IMR-90 (cell line): Measurements from ENCODE around the gene CDK11A. TPM values are rescaled to one million over a fixed set of nuclear protein-coding genes. Genes with fewer than 3 reads are reported as not detected.

Source experiments
- ATAC-seq: fragments of 200-7000 bp; cut with Tn5 transposase; 2 replicates; pipeline ENCODE4 v1.9.1; 2020; ENCODE audit warnings: low read depth, mild to moderate bottlenecking, moderate library complexity
- BruUV-seq: library from RNA; stranded (reverse); fragments of 400-500 nt; replicated peaks from 2 replicates; lab custom pipeline; 2021; lab: Mats Ljungman, UMichigan
- CTCF ChIA-PET: fragments of 300-600 bp; formaldehyde crosslinking; extraction: SDS; loops from one replicate; lab custom pipeline; 2021; ENCODE audit warnings: antibody characterized with exemption; lab: Yijun Ruan, JAX
- POLR2A ChIA-PET: fragments of 300-600 bp; sonication (Branson Sonifier 250); formaldehyde crosslinking; loops from one replicate; lab custom pipeline; 2022; ENCODE audit warnings: antibody characterized with exemption; ENCODE audit not compliant: unreplicated experiment; lab: Charles Lee
- DNase-seq: peaks from one replicate; pipeline ENCODE4 v3.0.0; 2013
- H2AFZ ChIP-seq: replicated peaks from 2 replicates; pipeline ENCODE3; 2013; ENCODE audit warnings: low read length, mild to moderate bottlenecking; ENCODE audit not compliant: poor library complexity
- H2AK5ac ChIP-seq: 2 replicates; pipeline ENCODE4 v1.6.1; 2013; ENCODE audit warnings: low read depth, low read length, inconsistent platforms
- H2AK9ac ChIP-seq: replicated peaks from 2 replicates; pipeline ENCODE3; 2013; ENCODE audit warnings: mild to moderate bottlenecking, low read depth, low read length, moderate library complexity; ENCODE audit not compliant: poor library complexity
- H2BK120ac ChIP-seq: 2 replicates; pipeline ENCODE4 v1.6.1; 2013; ENCODE audit warnings: low read depth, low read length, inconsistent platforms
- H2BK15ac ChIP-seq: 3 replicates; pipeline ENCODE4 v1.6.1; 2013; ENCODE audit warnings: low read depth, low read length, inconsistent platforms
- H2BK20ac ChIP-seq: 2 replicates; pipeline ENCODE4 v1.6.1; 2013; ENCODE audit warnings: low read depth, mild to moderate bottlenecking, inconsistent platforms, low read length, moderate library complexity
- H2BK5ac ChIP-seq: 2 replicates; pipeline ENCODE4 v1.6.1; 2013; ENCODE audit warnings: mild to moderate bottlenecking, low read depth, low read length, inconsistent platforms; ENCODE audit not compliant: poor library complexity, severe bottlenecking
- H3K14ac ChIP-seq: replicated peaks from 2 replicates; pipeline ENCODE4 v1.6.1; 2013; ENCODE audit warnings: low read depth, low read length, inconsistent platforms
- H3K18ac ChIP-seq: 2 replicates; pipeline ENCODE4 v1.6.1; 2013; ENCODE audit warnings: low read depth, low read length, control low read depth
- H3K23ac ChIP-seq: 2 replicates; pipeline ENCODE4 v1.6.1; 2013; ENCODE audit warnings: low read depth, low read length, inconsistent platforms
- H3K27ac ChIP-seq: 2 replicates; pipeline ENCODE4 v1.5.1; 2013; ENCODE audit warnings: mild to moderate bottlenecking, control low read depth, low read length; ENCODE audit not compliant: insufficient read depth
- H3K27me3 ChIP-seq: 2 replicates; pipeline ENCODE4 v1.6.1; 2013; ENCODE audit warnings: low read length; ENCODE audit not compliant: control insufficient read depth, insufficient read depth
- H3K36me3 ChIP-seq: 2 replicates; pipeline ENCODE4 v1.6.1; 2013; ENCODE audit warnings: low read length, mixed read lengths; ENCODE audit not compliant: control insufficient read depth, insufficient read depth
- H3K4ac ChIP-seq: 2 replicates; pipeline ENCODE4 v1.6.1; 2013; ENCODE audit warnings: low read depth, low read length, inconsistent platforms
- H3K4me1 ChIP-seq: 2 replicates; pipeline ENCODE4 v1.6.1; 2013; ENCODE audit warnings: low read length, mixed read lengths; ENCODE audit not compliant: control insufficient read depth, insufficient read depth
- H3K4me2 ChIP-seq: 2 replicates; pipeline ENCODE4 v1.6.1; 2013; ENCODE audit warnings: low read depth, mild to moderate bottlenecking, control low read depth, low read length, moderate library complexity
- H3K4me3 ChIP-seq: 2 replicates; pipeline ENCODE4 v1.5.1; 2013; ENCODE audit warnings: low read depth, mild to moderate bottlenecking, control low read depth, low read length, moderate library complexity; ENCODE audit not compliant: insufficient read depth
- H3K56ac ChIP-seq: 2 replicates; pipeline ENCODE4 v1.6.1; 2013; ENCODE audit warnings: low read length, inconsistent platforms; ENCODE audit not compliant: insufficient read depth; ENCODE audit errors: extremely low read depth
- H3K79me1 ChIP-seq, 2 experiments: 2 replicates each; pipeline ENCODE4 v1.6.1; 2013; ENCODE audit warnings: low read length in 2 of 2, inconsistent platforms in 1 of 2, low read depth in 1 of 2
- H3K9ac ChIP-seq: 2 replicates; pipeline ENCODE4 v1.6.1; 2013; ENCODE audit warnings: low read depth, low read length, control low read depth
- H3K9me1 ChIP-seq: 2 replicates; pipeline ENCODE4 v1.6.1; 2013; ENCODE audit warnings: low read length, inconsistent platforms; ENCODE audit not compliant: insufficient read depth
- H3K9me3 ChIP-seq: 2 replicates; pipeline ENCODE4 v1.6.1; 2013; ENCODE audit warnings: low read length; ENCODE audit not compliant: control insufficient read depth, insufficient read depth
- H4K20me1 ChIP-seq: 2 replicates; pipeline ENCODE4 v1.6.1; 2013; ENCODE audit warnings: low read length, inconsistent platforms; ENCODE audit not compliant: insufficient read depth
- H4K5ac ChIP-seq: 2 replicates; pipeline ENCODE4 v1.6.1; 2013; ENCODE audit warnings: mild to moderate bottlenecking, low read depth, low read length, control low read depth
- H4K8ac ChIP-seq, 2 experiments: 2 replicates each; pipeline ENCODE4 v1.6.1; 2013; ENCODE audit warnings: low read depth in 2 of 2, low read length in 2 of 2, control low read depth in 1 of 2, inconsistent platforms in 1 of 2
- H4K91ac ChIP-seq: 2 replicates; pipeline ENCODE4 v1.6.1; 2013; ENCODE audit warnings: low read depth, low read length, inconsistent platforms; ENCODE audit not compliant: insufficient read depth
- BHLHE40 ChIP-seq: fragments of 150-350 bp; IDR thresholded peaks from 2 replicates; pipeline ENCODE4 v1.6.1; 2016; ENCODE audit warnings: mild to moderate bottlenecking, low read depth, low read length
- CEBPB ChIP-seq: IDR thresholded peaks from 2 replicates; pipeline ENCODE4 v1.6.1; 2012; ENCODE audit warnings: low read depth, low read length, improper control_type of control experiment
- CHD1 ChIP-seq: IDR thresholded peaks from 2 replicates; pipeline ENCODE4 v1.6.1; 2012; ENCODE audit warnings: low read depth, low read length, improper control_type of control experiment
- CTCF ChIP-seq: conservative IDR thresholded peaks from 2 replicates; pipeline ENCODE4 v1.5.1; 2012; ENCODE audit warnings: mild to moderate bottlenecking, low read depth, low read length, improper control_type of control experiment
- ELK1 ChIP-seq: fragments of 150-350 bp; IDR thresholded peaks from 2 replicates; pipeline ENCODE4 v1.6.1; 2016; ENCODE audit warnings: low read depth, mild to moderate bottlenecking, low read length, moderate library complexity, borderline replicate concordance
- MAFK ChIP-seq: IDR thresholded peaks from 2 replicates; pipeline ENCODE4 v1.6.1; 2012; ENCODE audit warnings: low read depth, low read length, improper control_type of control experiment
- MAZ ChIP-seq: IDR thresholded peaks from 2 replicates; pipeline ENCODE4 v1.6.1; 2012; ENCODE audit warnings: low read depth, mild to moderate bottlenecking, low read length, improper control_type of control experiment, moderate library complexity, borderline replicate concordance
- MXI1 ChIP-seq: IDR thresholded peaks from 2 replicates; pipeline ENCODE4 v1.6.1; 2012; ENCODE audit warnings: low read depth, mild to moderate bottlenecking, low read length, moderate library complexity, borderline replicate concordance
- NFE2L2 ChIP-seq: fragments of 150-350 bp; IDR thresholded peaks from 2 replicates; pipeline ENCODE4 v1.6.1; 2016; ENCODE audit warnings: low read depth, mild to moderate bottlenecking, low read length
- POLR2A ChIP-seq: IDR thresholded peaks from 2 replicates; pipeline ENCODE4 v1.6.1; 2012; ENCODE audit warnings: mild to moderate bottlenecking, low read depth, low read length
- RAD21 ChIP-seq: IDR thresholded peaks from 2 replicates; pipeline ENCODE4 v1.6.1; 2012; ENCODE audit warnings: low read length, improper control_type of control experiment
- RFX5 ChIP-seq: IDR thresholded peaks from 2 replicates; pipeline ENCODE4 v1.8.0; 2012; ENCODE audit warnings: low read depth, mild to moderate bottlenecking, low read length, moderate library complexity
- SMC3 ChIP-seq: fragments of 150-350 bp; IDR thresholded peaks from 2 replicates; pipeline ENCODE4 v1.6.1; 2016; ENCODE audit warnings: low read depth, mild to moderate bottlenecking, antibody characterized with exemption, low read length, moderate library complexity
- USF2 ChIP-seq: fragments of 150-350 bp; IDR thresholded peaks from 2 replicates; pipeline ENCODE4 v1.6.1; 2017; ENCODE audit warnings: mild to moderate bottlenecking, antibody characterized with exemption, low read length, low read depth
- WGBS, 2 experiments: methylation state at CpG; one replicate each; pipeline versions ENCODE4 v1.1.5 to v1.1.7; 2013; ENCODE audit warnings: missing lambda C conversion rate in 2 of 2; ENCODE audit not compliant: insufficient read length in 1 of 2; ENCODE audit errors: extremely low coverage in 2 of 2; 5-methylcytosine and 5-hydroxymethylcytosine counted together
- dilution Hi-C: fragments of 300-500 bp; cut with HindIII; formaldehyde crosslinking; loops from one replicate; pipeline ENCODE4 v1.14.3; 2018; ENCODE audit warnings: low sequenced_read_pairs; ENCODE audit not compliant: unreplicated experiment
- in situ Hi-C: fragments of 300-500 bp; cut with MboI; formaldehyde crosslinking; loops from 3 replicates; pipeline ENCODE4 v1.14.3; 2019; ENCODE audit warnings: low sequenced_read_pairs, inconsistent platforms, mixed read lengths
- intact Hi-C: fragments of 100-400 bp; cut with micrococcal nuclease; formaldehyde crosslinking; loops from 2 replicates; pipeline ENCODE4 v1.10.0; 2022
- polyA plus RNA-seq, 3 experiments: library from polyadenylated mRNA; depleted of rRNA; stranded (reverse); fragments of >200 nt; gene quantifications; 2 replicates each; pipeline ENCODE4 v1.2.3, GENCODE V29; 2012; ENCODE audit warnings: low replicate concordance in 1 of 3
- total RNA-seq: library from RNA; depleted of rRNA; stranded (reverse); fragments of >200 nt; gene quantifications from 2 replicates; pipeline ENCODE4 v1.2.3, GENCODE V29; 2012

CDK11A gene
- total and polyA plus RNA-seq, 2 of the 4 experiments (the other 2 are of a cell fraction): 1.8 to 20.0 TPM

GRCh38 chr1:1748686-1749321 is 24.6 kb upstream of the CDK11A start:
- TF ChIP-seq MAZ: no peak
- no peak for TF ChIP-seq CEBPB
- no peak for TF ChIP-seq NFE2L2
- TF ChIP-seq RFX5: no peak
- TF ChIP-seq RAD21: no peak
- no peak for TF ChIP-seq SMC3
- no peak for TF ChIP-seq USF2
- no peak for TF ChIP-seq CHD1
- no peak for TF ChIP-seq POLR2A
- TF ChIP-seq MXI1: no peak
- TF ChIP-seq BHLHE40: no peak
- no peak for TF ChIP-seq ELK1
- TF ChIP-seq CTCF: no peak
- no peak for TF ChIP-seq MAFK
- H2AK5ac ChIP-seq: 0 out of 2 replicates have a peak overlapping the region, but pooled peaks have one; percentile 8
- no peak overlapping the region for H2BK120ac ChIP-seq
- H4K91ac ChIP-seq: no peak overlapping the region
- no peak overlapping the region for H3K4ac ChIP-seq
- 60% methylated on average over 2 of the region's 18 CpGs; no CpG with 5 or more reads in 1 of the 2 experiments for WGBS, 2 experiments
- no peaks in the 10 kb centered on the region for H3K9me3 ChIP-seq
- H3K9me1 ChIP-seq: no peaks in the 10 kb centered on the region
- H2AFZ ChIP-seq: no peak overlapping the region
- H3K14ac ChIP-seq: no peak overlapping the region
- H3K56ac ChIP-seq: no peak overlapping the region
- no peaks in the 10 kb centered on the region for H4K20me1 ChIP-seq
- H2BK5ac ChIP-seq: no peak overlapping the region
- ATAC-seq (no peak), DNase-seq (no peak)
- H3K27me3 ChIP-seq: no peaks in the 10 kb centered on the region
- no peak overlapping the region for H3K4me2 ChIP-seq
- intact Hi-C loops: no loop called here
- BruUV-seq: no TSS peak
- in situ Hi-C loops: no loop called here
- H3K4me1 ChIP-seq: no peaks in the 10 kb centered on the region
- H4K8ac ChIP-seq: no peak overlapping the region
- H3K23ac ChIP-seq: no peak overlapping the region
- no peak overlapping the region for H2BK15ac ChIP-seq
- no peak overlapping the region for H3K9ac ChIP-seq
- H3K36me3 ChIP-seq: peaks cover 8% of the 10 kb centered on the region; the same call in 1 of the 2 replicates
- ChIA-PET POLR2A (no interaction called here), CTCF (no interaction called here)
- no peak overlapping the region for H3K27ac ChIP-seq
- no peak overlapping the region for H3K4me3 ChIP-seq
- H3K79me1 ChIP-seq: no peaks in the 10 kb centered on the region
- dilution Hi-C loops: no loop called here
- no peak overlapping the region for H3K18ac ChIP-seq
- no peak overlapping the region for H4K5ac ChIP-seq
- no peak overlapping the region for H2BK20ac ChIP-seq
- H2AK9ac ChIP-seq: peak overlapping the region; percentile 37
